Fibroblast of skin of right biceps (primary cell): Measurements from ENCODE around the gene HS3ST3A1.

Experiments
- DNase-seq: peaks from one replicate; pipeline ENCODE4 v3.0.0-alpha.2; 2013

Gene HS3ST3A1

DNA sequence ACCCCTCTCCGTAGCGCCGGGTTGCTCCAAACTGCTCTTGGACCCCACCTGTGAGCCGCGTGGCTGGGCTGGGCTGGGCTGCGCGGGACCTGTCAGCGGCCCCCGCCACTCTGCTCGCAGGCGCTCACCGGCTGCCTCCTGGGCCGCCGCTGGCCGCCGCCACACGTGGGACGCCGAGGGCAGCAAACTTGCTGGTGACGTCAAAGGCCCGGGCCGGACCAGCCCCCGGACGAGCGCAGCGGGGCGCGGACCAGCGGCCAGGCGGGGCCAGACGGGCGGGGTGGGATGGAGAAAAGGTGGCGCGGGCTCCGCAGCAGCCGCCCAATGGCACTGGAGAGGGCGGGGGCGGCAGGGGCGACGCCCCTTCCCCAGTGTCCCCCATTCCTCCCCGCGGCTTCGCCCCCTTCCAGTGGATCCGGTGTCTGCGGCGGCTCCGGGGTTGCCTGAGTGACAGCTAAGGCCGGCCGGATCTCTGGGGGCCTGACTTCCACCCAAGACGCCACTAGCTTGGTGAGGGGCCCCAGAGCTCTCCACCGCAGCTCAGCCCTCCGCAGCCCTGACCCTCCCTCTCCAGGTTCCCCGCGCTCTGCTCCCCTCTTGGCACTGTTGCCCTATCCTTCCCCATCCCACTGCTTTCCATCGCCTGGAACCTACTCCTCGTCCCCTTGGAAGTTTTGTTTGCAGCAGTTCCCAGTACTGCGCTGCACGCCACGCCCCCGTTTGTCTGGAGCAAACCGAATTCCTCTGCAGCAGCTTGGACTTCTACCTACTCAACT lies at the start of gene HS3ST3A1:
HS3ST3A1 (minus strand) TSS at position 154 of the 776 bp plus-strand sequence. CDS start 800 bp downstream, outside the sequence.
- peak; percentile 92 for DNase-seq

DNA sequence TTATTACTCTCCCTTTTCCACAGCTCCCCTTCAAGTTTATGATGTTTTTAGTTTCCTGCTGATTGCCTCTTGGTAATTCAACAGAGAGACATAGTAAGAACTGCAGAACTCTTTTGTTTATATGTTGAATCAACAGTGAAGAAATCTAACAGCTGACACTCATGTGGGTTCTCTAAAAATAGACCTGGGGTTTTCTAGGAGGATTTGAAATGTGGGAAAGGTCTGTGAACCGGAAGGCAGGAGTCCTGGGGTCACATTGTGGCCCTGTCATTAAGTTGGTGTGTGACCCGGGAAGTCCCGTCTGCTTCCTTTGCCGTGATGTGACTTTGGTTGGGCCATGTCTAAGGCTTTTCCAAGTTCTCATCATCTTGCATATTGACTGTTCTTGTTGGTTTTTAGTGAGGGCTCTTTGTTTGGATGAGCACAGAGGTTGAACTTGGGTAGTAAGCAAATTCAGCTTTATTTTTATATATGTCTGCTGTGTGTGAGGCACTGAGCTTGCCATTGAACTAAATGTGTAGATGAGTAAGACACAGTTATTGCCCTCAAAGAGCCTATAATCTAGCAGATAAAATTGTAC lies 48.5 kb upstream of the HS3ST3A1 start:
- no peak for DNase-seq

DNA sequence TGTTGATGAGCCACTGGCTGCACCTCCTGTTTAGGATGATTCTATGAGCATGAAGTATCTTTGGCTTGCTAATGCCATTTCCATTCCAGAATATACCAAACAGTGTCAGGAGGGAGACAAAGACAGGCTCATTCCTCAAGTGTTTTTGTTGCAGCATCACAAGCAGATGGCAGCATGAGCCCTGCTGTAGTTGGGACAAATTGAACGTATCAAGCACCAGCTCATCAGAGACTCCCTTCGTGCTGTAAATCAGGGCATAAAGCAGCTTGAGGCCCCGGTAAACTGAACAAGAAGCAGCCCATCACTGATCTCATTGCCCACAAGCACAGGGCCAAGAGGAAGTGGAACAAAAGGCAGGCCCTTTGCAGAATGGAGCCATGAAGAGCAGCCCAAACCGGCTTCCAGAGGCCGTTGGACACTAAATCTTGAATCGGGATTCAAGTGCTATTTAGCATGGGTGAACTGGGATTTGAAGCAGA lies 45.9 kb upstream of the HS3ST3A1 start:
- peak; percentile 52 for DNase-seq

DNA sequence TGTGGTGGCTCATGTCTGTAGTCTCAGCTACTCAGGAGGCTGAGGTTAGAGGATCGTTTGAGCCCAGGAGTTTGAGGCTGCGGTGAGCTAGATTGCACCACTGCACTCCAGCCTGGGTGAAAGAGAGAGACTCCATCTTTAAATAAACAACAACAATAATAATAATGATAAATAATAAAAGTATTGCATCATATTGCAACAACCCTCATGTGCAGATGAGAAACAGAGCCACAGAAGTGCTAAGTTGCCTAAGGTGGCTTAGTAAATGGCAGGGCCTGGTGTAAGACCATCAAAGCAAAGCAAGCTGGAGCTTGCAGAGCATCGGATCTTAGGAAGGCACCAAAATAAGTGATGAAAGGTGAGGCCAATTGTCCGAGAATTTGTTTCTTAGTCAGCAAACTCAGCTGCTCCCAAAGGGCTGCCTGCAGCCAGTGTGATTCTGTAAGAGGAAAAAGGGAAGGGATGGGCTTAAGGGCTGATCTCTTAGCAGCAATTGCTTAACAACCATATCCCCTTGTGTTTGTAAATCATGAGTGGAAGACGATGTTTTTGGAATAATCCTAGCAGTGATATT lies 45.3 kb upstream of the HS3ST3A1 start:
- peak; percentile 19 for DNase-seq

DNA sequence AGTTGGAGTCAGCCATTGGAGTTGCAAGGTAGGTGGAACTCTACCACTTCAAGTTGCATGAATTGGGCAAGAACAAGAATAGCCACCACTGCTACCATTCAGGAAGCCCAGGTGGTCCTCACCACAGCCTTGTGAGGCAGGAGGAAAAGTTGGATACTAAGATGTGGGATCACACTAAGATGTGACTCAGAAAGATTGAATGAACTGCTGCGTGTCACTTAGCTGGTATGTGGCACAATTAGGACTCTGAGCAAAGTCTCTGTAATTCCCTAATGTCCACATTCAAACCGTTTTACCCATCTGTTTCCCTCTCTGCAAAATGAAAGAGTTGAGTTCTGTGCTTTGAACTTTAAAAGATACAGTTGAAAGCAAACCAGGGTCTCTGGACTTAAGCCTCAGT lies 44.7 kb upstream of the HS3ST3A1 start:
- peak; percentile 79 for DNase-seq

DNA sequence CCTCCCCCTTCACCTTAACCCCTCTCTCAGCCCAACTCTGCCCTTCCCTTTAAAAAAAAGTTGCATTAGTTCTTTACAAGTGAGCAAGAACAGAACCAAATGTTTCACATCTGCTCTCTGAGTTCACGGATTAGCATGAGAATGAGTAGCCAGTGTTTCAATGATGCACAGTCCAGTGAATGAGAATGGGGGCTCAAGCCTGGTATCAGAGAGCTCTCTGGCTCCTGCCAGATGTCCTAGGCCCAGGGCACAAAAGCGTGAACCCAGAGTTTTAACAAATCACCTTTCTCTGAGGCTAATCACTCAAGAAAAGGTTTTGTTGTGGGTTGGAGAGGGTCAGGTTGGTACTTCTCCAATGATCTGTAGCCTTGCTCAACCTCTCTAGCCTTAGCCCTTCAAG lies 41.5 kb upstream of the HS3ST3A1 start:
- no peak for DNase-seq

DNA sequence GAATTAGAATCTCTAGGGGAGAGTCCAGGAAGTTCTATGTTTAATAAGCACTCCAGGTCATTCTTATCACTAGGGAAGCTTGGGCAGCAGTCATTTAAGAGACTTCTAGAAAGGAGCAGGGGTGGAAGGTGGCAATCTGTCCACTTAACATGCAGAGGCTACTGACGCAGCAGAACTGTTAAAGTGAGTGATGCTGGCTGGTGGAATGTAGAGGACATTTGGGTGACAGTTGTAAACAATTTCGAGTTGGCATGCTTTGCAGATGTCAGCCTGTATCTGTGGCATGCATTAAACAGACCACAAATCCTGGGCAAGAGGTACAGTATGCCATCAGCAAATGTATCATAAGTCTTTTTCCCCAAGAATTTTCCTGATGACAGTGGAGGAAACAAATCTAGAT lies 40.5 kb upstream of the HS3ST3A1 start:
- no peak for DNase-seq

DNA sequence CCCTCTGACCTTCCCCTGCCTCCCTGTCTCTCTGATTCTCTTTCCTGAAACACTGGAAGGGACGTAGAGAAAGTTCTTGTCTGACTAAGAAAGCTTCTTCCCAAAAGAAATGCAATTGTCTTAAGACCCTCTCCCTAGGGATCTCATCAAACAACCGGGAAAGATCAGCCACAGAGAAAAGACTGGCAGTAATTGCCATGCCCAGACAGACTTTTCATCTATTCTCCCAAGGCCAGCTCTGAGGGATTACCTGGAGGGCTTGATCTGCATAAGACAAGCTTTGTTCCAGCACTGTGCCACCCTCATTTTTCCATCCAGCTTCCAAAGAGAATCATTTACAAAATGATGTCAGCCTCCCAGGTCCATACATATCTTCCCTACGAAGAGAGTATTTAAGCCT lies 38.8 kb upstream of the HS3ST3A1 start:
- DNase-seq = no peak

DNA sequence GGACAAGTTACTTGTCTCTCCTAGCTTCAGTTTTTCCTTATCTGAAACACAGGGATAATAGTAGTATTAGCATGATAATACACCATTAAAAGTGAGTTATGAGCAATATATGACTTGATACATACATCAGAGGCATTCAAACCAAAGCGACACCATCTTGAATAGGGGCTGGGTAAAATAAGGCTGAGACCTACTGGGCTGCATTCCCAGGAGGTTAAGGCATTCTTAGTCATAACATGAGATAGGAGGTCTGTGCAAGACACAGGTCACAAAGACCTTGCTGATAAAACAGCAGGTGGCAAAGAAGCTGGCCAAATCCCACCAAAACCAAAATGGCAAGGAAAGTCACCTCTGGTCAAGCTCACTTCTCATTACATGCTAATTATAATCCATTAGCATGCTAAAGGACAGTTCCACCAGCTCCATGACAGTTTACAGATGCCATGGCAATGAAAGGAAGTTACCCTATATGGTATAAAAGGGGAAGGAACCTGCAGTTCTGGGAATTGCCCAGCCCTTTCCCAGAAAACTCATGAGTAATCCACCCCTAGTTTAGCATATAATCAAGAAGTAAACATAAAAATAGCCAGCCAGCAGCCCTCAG lies 37.2 kb upstream of the HS3ST3A1 start:
- no peak for DNase-seq

DNA sequence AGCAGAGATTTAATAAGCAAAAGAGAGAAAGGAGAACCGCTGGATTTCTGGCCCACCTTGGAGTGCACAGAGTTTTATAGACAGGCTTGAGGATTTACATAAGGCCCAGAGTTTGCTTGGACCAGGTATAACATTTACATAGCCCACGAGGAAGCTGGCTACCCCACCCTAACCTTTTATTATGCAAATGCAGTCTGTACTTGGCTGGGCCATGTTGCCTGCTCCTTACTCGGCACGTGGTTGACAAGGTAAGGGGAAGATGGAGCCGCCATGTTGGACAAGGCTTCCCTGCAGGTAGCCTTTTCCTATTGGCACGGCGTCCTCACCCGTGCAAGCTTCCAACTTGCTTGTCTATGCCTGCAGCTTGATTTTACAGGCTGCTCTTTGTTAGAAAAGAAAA lies 35.2 kb upstream of the HS3ST3A1 start:
- no peak for DNase-seq

DNA sequence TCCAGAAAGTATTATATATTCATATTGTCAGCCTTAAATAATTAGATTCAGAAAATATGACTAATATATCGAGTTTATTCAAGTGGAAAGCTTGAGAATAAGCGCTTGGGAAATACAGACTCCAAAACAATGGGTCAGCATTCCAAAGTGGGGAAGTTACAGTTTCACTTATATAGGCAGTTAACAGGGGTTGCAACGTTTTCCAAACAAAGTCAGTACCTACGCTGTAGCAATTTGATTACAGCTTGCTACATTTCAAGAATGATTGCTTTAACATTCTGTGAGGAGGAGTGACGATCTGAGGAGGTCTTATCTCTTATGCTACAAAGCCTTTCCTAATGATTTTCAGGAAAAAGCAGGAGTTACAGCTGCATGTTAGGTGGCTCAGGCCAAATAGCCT lies 34.2 kb upstream of the HS3ST3A1 start:
- no peak for DNase-seq

DNA sequence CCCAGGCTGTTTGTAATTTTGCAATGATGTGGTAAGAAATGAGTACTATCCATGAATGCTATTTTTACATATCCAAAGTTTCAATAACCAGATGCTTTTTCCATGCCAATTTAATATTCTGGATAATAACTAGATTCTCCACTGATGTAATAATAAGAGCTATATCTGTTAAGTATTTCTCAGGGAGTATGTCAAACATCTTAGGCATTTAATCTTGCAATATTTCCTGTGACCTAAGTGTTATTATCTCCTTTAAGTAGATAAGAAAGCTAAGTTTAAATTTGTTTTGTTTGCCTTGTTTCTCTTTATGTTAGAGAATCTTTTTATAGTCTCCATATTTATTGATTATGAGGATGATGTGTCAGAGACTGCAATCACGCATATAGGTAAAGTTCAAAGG lies 32.3 kb upstream of the HS3ST3A1 start:
- DNase-seq = no peak

DNA sequence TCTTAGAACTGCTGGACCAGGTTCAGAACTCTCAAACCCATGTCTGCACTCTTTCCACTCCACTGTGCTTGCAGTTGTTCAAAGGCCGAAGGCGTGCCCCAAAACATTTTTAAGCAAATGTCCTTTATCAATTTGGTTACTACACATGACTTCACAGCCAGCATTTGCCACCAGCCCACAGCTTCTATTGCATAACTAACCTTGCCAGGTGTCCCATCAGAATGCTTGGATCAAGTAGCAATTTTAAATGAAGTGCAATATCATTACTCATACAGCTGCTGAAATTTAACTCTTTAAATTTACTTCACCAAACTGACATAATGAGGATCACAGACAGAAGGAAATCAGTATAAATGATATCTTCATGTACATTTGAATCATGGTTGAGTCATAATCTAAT lies 29.8 kb upstream of the HS3ST3A1 start:
- no peak for DNase-seq

DNA sequence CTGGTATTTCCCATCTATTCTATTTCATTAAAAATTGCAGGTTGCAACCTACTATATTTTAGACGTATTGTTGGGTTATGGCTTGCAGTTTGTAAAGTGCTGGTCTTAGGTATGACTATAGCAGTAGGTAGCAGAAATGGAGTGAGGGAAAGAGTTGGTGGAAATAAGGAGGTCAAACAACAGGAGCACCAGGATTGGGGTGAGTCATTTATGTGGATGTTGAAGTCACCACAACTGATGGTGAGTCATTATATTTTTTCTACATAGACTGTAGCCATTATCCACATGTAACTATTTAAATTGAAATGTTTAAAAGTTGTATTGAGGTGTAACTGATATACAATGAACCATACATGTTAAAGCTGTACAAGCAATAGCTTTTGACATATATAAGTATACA lies 25.0 kb upstream of the HS3ST3A1 start:
- peak; percentile 84 for DNase-seq

DNA sequence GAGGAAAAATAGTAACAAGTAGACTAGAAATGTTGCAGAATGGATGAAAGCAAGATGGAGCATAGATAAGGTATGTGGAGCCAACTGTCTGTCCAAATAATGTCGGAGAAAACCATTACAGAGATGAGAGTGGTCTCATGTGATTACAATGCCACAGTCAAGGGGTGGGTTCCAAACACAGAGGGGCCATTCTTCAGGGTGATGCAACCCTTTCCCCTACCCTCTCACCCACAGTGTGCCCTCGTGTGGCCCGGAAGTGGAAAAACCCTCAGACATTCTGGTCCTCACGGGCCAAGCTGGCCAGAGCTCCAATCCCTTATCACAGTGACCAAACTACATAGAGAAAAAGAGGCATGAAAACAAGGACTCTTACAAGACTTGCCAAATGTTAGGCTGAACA lies 17.7 kb upstream of the HS3ST3A1 start:
- DNase-seq = no peak

DNA sequence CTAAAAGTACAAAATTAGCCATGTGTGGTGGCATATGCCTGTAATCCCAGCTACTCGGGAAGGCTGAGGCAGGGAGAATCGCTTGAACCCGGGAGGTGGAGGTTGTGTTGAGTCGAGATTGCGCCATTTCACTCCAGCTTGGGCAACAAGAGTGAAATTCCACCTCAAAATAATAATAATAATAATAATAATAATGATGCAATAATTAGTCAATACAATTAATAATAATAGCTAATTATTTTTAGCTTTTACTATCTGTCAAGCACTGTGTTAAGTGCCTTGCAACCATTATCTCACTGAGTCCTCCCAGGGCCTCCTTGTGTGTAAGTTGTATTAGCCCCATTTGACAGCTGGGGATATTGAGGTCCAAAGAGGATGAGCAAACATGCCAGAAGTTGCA lies 14.3 kb upstream of the HS3ST3A1 start:
- DNase-seq = no peak

DNA sequence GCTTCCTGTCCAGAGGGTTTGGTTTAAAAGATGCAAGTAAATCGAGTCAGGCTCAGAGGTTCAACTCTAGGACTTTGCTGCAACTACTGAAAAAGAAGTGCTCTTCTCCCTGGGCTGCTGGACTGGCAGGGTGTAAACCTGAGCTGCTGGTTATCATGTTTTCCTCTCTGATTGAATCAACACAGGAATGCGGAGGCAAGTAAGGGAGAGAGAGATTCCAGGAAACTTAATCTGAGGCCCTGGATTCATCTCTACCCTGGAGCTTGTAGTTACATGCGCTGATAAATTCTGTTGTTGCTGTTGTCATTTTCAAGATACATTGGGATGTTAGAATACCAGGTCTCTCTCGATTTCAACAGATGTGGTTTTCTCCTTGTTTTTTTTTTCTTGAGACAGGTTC lies 8.2 kb upstream of the HS3ST3A1 start:
- no peak for DNase-seq

DNA sequence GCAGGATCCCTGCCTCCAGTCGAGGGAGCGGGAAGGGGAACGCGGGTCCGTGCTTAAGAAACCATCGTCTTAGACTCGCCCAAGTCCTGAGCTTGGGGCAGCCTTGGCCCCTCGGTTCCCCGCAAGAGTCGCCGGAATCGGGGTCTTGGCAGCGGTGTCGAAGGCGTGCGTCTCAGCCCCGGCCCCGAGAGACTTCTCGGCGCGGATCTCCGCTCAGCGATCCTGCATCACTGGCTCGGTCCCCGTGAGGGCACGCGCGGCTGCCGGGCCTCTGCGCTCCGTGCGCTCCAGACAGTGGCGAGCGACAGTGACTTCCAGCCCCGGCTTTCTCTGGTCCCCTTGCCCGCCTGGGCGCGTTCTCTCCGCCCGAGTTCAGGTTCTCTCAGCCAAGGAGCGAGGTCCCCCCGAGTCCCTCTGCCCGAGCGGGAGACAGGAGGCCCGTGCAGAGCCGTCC lies 380 bp downstream of the HS3ST3A1 start:
- peak; percentile 36 for DNase-seq

DNA sequence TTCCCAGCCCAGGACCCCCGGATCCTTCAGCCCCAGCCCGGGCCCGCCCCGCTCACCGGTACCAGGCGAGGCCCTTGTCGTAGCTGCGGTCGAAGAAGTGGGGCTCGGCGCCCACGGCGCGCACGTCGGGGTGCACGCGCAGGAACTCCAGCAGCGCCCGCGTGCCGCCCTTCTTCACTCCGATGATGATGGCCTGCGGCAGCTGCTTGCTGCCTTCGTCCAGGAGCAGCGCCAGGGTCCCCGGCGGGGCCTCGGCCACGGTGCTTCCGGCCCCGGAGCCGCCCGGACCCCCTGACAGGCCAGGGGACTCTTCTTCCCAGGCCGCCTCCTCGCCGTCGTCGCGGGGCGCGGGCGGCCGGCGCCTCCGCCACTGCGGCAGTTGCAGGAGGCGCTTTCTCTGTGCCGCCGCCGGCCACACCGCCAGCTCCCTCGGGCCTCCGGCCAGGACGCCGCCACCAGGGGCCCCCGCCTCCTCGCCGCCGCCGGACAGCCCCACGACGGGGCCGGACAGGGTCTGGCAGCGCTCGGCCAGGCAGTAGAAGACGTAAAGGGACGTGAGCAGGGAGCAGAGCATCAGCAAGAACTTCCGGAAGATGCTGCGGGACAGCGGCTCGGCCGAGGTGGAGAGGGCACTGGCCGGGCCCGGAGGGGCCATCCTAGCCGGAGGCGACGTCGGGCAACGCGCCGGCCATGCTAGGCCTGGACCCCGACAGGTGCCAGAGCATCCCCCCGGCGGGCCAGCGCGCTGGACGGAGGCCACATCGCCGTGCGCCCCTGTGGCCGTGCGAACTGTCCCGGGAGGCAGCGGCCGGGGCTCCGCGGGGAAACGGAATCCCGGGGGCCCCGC lies 1.0 kb downstream of the HS3ST3A1 start:
- DNase-seq = peak; percentile 24

DNA sequence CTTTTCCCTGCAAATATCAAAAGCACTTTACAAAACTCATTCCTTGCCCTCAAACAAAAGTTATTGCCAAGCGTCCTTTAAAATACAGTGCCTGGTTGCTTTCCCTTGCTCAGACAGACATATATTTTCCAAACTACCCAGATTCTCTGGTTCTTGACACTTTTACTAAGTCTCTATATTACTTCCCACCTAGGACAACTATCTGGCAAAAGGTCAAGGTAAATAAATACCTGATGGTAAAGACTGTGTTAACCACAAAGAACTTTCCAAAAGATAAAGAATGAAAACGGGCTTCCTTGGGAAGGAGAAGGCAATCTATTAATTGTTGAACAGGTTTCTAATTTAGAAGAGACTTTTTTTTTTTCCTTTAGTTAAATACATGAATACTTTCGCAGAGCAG lies 1.9 kb downstream of the HS3ST3A1 start:
- DNase-seq = no peak

DNA sequence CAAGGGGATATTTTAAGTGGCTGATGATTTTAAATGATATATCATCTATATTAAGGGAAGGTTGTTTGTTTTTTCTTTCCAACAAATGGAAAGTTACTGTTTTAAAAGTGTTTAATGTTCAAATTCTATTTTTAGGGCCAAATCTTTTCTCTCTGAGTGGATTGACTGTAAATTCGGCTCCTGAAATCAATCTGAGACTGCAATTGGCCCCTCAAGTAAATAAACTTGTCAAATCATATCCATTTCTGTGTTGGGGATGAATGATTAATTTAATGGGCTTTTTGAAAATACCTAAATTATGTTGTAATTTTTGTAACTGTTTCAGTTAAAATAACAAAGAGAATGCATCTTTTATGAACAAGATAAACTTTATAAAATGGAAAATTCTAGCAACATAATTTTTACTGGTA lies 2.6 kb downstream of the HS3ST3A1 start:
- no peak for DNase-seq

DNA sequence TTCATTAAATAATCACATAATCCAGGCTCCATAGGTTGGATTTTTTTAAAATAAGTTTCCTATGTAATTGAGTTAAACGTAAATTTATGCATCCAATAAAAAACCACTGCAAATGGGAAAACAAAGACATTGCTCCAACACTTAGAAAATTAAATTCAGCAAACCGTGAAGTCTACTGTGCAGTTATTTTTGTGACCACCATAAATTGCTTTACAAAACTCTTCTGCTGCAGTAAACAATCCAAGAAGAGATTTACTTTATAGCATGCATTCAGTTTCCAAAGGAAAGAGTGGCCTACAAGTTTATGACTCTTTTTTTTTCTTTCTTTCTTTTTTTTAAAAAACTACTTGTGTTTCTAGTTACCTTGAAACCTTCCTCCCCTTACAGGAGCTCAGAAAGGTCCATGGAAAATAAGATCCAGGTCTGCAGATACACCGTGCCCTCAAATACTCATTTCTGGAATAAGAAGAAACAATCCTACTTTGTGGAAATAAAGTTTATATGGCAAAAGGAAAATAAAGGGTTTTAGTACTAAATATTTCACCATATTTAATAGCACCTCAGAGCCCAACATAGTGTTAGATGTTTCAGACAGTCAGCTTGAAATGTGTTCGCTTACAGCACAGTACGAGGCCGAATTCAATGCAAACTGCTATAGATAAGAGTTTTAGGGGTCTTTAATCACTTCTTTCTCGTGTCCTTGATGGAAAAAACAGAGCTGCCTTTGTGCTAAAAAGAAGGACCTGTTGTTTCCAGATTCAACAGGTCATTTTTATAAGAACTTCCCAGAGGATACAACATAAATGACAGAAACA lies 3.2 kb downstream of the HS3ST3A1 start:
- DNase-seq = no peak
